SJSA1 (cell line): ENCODE data around the gene NUMB. TPM values are rescaled to one million over a fixed set of nuclear protein-coding genes. Genes with fewer than 3 reads are reported as not detected.
"Not testable (repeated sequence)": the region's sequence is repeated elsewhere in the genome, so short reads cannot be mapped to it uniquely, and the experiment has no call there.

Experiments
- DNase-seq, 2 experiments: peaks; one replicate each; pipeline ENCODE4 v3.0.0-alpha.2; 2015 to 2020; ENCODE audit warnings: low spot score in 2 of 2, low read depth in 1 of 2
- H3K27ac ChIP-seq: fragments of 250-450 bp; sonication (Bioruptor Pico); 2 replicates; pipeline ENCODE4 v1.5.1; 2020; ENCODE audit warnings: mild to moderate bottlenecking, moderate library complexity
- H3K27me3 ChIP-seq: fragments of 250-450 bp; sonication (Bioruptor Pico); replicated peaks from 2 replicates; pipeline ENCODE4 v1.5.1; 2020; ENCODE audit warnings: mild to moderate bottlenecking, moderate library complexity
- H3K36me3 ChIP-seq: fragments of 250-450 bp; sonication (Bioruptor Pico); 2 replicates; pipeline ENCODE4 v1.5.1; 2020; ENCODE audit warnings: mild to moderate bottlenecking
- H3K4me1 ChIP-seq: fragments of 250-450 bp; sonication (Bioruptor Pico); replicated peaks from 2 replicates; pipeline ENCODE4 v1.6.1; 2021; ENCODE audit warnings: mild to moderate bottlenecking
- H3K4me3 ChIP-seq: fragments of 250-450 bp; sonication (Bioruptor Pico); 2 replicates; pipeline ENCODE4 v1.5.1; 2020; ENCODE audit warnings: mild to moderate bottlenecking
- H3K9me3 ChIP-seq: fragments of 250-450 bp; sonication (Bioruptor Pico); replicated peaks from 2 replicates; pipeline ENCODE4 v1.5.1; 2020; ENCODE audit warnings: mild to moderate bottlenecking
- total RNA-seq: library from RNA; depleted of rRNA; stranded (reverse); fragments of >200 nt; shearing (Covaris generic); gene quantifications from 2 replicates; pipeline ENCODE4 v1.2.3, GENCODE V29; 2014

Gene NUMB
- total RNA-seq, 1 experiment from 2014 or later = 11.1 TPM

DNA sequence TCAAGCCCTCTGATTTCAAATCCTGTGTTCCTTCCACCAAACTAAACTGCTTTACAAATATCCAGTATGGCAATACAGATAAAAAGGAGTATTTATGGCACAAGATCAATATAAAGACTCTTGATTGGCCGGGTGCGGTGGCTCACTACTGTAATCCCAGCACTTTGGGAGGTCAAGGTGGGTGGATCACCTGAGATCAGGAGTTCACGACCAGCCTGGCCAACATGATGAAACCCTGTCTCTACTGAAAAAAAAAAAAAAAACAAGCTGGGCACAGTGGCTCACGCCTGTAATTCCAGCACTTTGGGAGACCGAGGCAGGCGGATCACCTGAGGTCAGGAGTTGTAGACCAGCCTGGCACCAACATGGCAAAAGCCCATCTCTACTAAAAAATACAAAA is 35.3 kb downstream of the NUMB start:
- peaks cover 10% of the 10 kb centered on the region for H3K36me3 ChIP-seq
- H3K27ac ChIP-seq, DNase-seq, H3K27me3 ChIP-seq, H3K4me3 ChIP-seq, H3K9me3 ChIP-seq: not testable (repeated sequence)
- peaks cover 22% of the 10 kb centered on the region for H3K4me1 ChIP-seq

DNA sequence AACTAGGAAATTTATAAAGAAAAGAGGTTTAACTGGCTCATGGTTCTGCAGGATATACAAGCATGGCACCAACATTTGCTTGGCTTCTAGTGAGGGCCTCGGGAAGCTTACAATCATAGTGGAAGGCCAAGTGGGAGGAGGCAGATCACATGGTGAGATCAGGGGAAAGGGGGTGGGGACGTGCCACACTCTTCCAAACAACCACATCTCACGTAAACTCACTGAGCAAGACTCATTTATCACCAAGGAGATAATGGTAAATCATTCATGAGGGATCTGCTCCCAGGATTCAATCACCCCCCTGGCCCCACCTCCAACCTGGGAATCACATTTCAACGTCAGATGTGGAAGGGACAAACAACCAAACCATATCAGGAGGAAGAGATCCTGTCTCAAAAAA is 35.8 kb downstream of the NUMB start:
- H3K27me3 ChIP-seq = no peaks in the 10 kb centered on the region
- no peaks in the 10 kb centered on the region for H3K9me3 ChIP-seq
- no peak overlapping the region for H3K4me3 ChIP-seq
- no peak for DNase-seq
- peaks cover 10% of the 10 kb centered on the region for H3K36me3 ChIP-seq
- peaks cover 16% of the 10 kb centered on the region for H3K4me1 ChIP-seq
- no peak overlapping the region for H3K27ac ChIP-seq

DNA sequence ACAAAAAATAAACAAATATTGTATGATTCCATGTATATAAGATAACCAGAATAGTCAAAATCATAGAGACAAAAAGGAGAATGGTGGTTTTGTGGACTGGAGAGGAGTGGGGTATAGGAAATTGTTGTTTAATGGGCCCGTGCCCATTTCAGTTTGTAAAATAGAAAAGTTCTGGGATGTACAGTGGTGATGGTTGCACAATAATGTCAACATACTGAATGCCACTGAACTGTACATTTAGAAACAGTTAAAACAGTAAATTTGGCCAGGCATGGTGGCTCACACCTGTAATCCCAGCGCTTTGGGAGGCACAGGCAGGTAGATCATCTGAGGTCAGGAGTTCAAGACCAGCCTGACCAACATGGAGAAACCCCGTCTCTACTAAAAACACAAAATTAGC is 40.1 kb downstream of the NUMB start:
- DNase-seq = no peak
- Histone ChIP-seq H3K27me3 (no peaks in the 10 kb centered on the region), H3K4me1 (peaks cover 10% of the 10 kb centered on the region), H3K4me3 (no peak overlapping the region), H3K27ac (no peak overlapping the region), H3K36me3 (peaks cover 10% of the 10 kb centered on the region), H3K9me3 (no peaks in the 10 kb centered on the region)

GRCh38 chr14:73406248-73406647 is 52.1 kb downstream of the NUMB start:
- not testable (repeated sequence) for H3K36me3 ChIP-seq, H3K4me1 ChIP-seq, H3K27ac ChIP-seq, DNase-seq, H3K4me3 ChIP-seq, H3K9me3 ChIP-seq, H3K27me3 ChIP-seq

- no peak for DNase-seq
- no peaks in the 10 kb centered on the region for H3K9me3 ChIP-seq
- peaks cover 10% of the 10 kb centered on the region for H3K36me3 ChIP-seq
- H3K27me3 ChIP-seq = no peaks in the 10 kb centered on the region
- H3K4me3 ChIP-seq = no peak overlapping the region
- no peaks in the 10 kb centered on the region for H3K4me1 ChIP-seq
- H3K27ac ChIP-seq = no peak overlapping the region
These were observed 55.1 kb downstream of the NUMB start for GRCh38 chr14:73403181-73403752.

GRCh38 chr14:73402579-73402978 is 55.8 kb downstream of the NUMB start:
- Histone ChIP-seq H3K36me3 (peaks cover 10% of the 10 kb centered on the region), H3K4me3 (no peak overlapping the region), H3K27ac (no peak overlapping the region), H3K27me3 (no peaks in the 10 kb centered on the region), H3K9me3 (no peaks in the 10 kb centered on the region), H3K4me1 (no peaks in the 10 kb centered on the region)
- DNase-seq = no peak

DNA sequence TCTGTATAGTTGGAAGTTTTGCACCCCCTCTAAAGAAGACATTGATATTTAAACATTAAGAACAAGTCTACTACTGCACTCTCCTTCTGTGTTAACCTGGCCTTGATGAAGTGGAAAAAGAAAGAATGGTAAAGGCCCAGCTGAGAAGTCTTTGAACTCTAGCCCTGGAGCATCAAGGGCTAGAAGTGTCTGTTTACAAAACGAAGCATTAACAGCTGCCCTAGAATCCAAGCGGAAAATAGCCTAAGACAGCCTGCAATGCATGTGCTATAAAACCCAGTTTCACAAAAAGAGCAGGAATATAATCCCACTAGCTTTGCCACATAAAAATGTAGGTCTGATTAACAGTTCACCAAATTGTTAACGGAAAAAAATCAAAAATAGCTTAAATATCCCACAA is 60.5 kb downstream of the NUMB start:
- Histone ChIP-seq H3K4me3 (no peak overlapping the region), H3K27me3 (no peaks in the 10 kb centered on the region), H3K36me3 (peaks cover 8% of the 10 kb centered on the region), H3K9me3 (no peaks in the 10 kb centered on the region), H3K27ac (no peak overlapping the region), H3K4me1 (no peaks in the 10 kb centered on the region)
- DNase-seq = no peak

DNA sequence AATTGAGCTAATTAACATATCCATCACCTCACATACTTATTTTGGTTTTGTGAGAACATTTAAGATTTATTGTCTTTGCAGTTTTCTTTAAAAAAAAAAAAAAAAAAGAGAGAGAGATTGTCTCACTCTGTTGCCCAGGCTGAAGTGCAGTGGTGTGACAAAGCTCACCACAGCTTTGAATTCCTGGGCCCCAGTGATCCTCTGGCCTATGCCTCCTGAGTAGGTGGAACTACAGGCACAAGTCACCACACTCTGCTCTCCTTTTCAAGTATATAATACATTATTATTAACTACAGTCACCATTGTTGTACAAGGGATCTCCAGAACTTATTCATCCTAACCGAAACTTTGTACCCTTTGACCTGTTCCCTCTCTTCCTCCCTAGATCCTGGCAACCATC is 64.0 kb downstream of the NUMB start:
- no peak for DNase-seq
- peaks cover 4% of the 10 kb centered on the region; the same call in 1 of the 2 replicates for H3K36me3 ChIP-seq
- no peak overlapping the region for H3K4me3 ChIP-seq
- no peak overlapping the region for H3K27ac ChIP-seq
- no peaks in the 10 kb centered on the region for H3K4me1 ChIP-seq
- no peaks in the 10 kb centered on the region for H3K9me3 ChIP-seq
- H3K27me3 ChIP-seq = no peaks in the 10 kb centered on the region

DNA sequence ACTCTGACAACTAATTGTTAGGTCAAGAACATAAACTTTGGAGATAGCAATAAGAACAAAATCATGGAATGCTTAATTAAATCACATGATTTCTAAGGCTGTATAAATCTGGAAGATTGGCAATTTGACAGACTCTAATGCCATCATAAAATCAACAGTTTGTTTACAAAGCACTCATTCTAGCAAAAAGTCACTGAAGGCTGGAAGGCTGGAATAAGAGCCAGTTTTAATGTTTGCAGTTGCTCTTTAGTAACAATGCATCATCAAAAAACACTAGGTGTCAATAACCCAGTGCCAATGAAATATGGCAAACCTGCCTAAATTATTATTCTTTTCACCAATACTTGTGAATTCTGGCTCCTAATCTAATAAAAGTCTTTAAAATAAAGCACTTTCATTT is 65.0 kb downstream of the NUMB start:
- no peaks in the 10 kb centered on the region for H3K4me1 ChIP-seq
- no peak for DNase-seq
- H3K36me3 ChIP-seq = no peaks in the 10 kb centered on the region
- H3K27ac ChIP-seq = no peak overlapping the region
- no peaks in the 10 kb centered on the region for H3K27me3 ChIP-seq
- H3K4me3 ChIP-seq = no peak overlapping the region
- no peaks in the 10 kb centered on the region for H3K9me3 ChIP-seq

- no peaks in the 10 kb centered on the region for H3K27me3 ChIP-seq
- no peaks in the 10 kb centered on the region for H3K4me1 ChIP-seq
- no peak overlapping the region for H3K27ac ChIP-seq
- no peak overlapping the region for H3K4me3 ChIP-seq
- H3K9me3 ChIP-seq = no peaks in the 10 kb centered on the region
- DNase-seq = no peak
- no peaks in the 10 kb centered on the region for H3K36me3 ChIP-seq
These were observed 65.8 kb downstream of the NUMB start for GRCh38 chr14:73392329-73393257.

DNA sequence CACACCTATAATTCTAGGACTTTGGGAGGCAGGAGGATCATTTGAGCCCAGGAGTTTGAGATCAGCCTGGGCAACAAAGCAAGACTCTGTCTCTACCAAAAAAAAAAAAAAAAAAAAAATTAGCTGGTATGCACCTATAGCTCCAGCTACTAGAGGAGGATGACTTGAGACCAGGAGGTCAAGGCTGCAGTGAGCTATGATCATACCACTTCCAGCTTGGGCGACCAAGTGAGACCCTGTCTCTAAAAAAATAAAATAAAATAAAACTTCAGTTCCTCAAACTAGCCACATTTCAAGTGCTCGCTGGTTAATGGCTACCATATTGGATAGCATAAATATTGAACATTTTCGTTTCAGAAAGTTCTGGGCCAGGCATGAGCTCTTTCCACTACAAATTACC is 70.5 kb downstream of the NUMB start:
- not testable (repeated sequence) for DNase-seq, H3K9me3 ChIP-seq, H3K27me3 ChIP-seq, H3K36me3 ChIP-seq, H3K27ac ChIP-seq, H3K4me3 ChIP-seq, H3K4me1 ChIP-seq

DNA sequence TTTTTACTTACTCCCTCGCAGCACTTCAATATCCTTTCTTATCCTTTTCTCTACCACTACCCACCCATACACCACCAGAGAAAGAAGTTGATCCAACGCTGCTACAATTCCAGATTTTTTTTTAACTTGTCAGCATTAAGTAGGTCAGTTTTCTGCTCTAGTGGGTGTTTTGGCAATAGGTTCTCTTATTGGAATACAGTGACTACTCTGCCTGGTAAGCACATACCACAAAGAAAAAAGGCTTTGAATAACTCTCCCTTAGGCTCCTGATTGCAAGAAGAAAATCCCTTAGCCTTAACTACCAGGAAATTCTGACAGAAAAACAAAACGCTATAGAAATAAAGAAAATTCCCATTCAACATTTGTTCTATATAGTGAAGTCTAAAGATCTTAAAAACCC is 72.0 kb downstream of the NUMB start:
- Histone ChIP-seq H3K4me3 (no peak overlapping the region), H3K27me3 (no peaks in the 10 kb centered on the region), H3K4me1 (no peaks in the 10 kb centered on the region), H3K9me3 (no peaks in the 10 kb centered on the region), H3K36me3 (no peaks in the 10 kb centered on the region), H3K27ac (no peak overlapping the region)
- no peak for DNase-seq

- DNase-seq, H3K9me3 ChIP-seq, H3K4me1 ChIP-seq, H3K27ac ChIP-seq, H3K4me3 ChIP-seq, H3K27me3 ChIP-seq, H3K36me3 ChIP-seq: not testable (repeated sequence)
These were observed 73.3 kb downstream of the NUMB start for GRCh38 chr14:73385021-73385420.

GRCh38 chr14:73383356-73383755 is 75.0 kb downstream of the NUMB start:
- no peak overlapping the region for H3K4me3 ChIP-seq
- H3K27ac ChIP-seq = no peak overlapping the region
- no peaks in the 10 kb centered on the region for H3K27me3 ChIP-seq
- H3K9me3 ChIP-seq = no peaks in the 10 kb centered on the region
- no peaks in the 10 kb centered on the region for H3K4me1 ChIP-seq
- H3K36me3 ChIP-seq = no peaks in the 10 kb centered on the region
- DNase-seq = no peak
